GM23338 (cell line): Measurements from ENCODE around the gene NCS1. TPM values are rescaled to one million over a fixed set of nuclear protein-coding genes. Genes with fewer than 3 reads are reported as not detected.

Experiments used
- ATAC-seq: fragments of 200-7000 bp; cut with Tn5 transposase; 3 replicates; pipeline ENCODE4 v1.9.1; 2020
- DNase-seq: peaks from one replicate; pipeline ENCODE4 v3.0.0-alpha.2; 2015; ENCODE audit warnings: low spot score
- H2AFZ ChIP-seq: fragments of 200-600 bp; sonication (generic); 2 replicates; pipeline ENCODE4 v1.8.0; 2016; ENCODE audit warnings: antibody characterized with exemption, mild to moderate bottlenecking, moderate library complexity
- H3F3A ChIP-seq: fragments of 200-600 bp; sonication (generic); replicated peaks from 2 replicates; pipeline ENCODE4 v1.8.0; 2017; ENCODE audit warnings: antibody characterized with exemption, mixed run types, low read depth
- H3K27ac ChIP-seq: fragments of 200-600 bp; sonication (generic); 2 replicates; pipeline ENCODE4 v1.6.1; 2016; ENCODE audit warnings: low read depth
- H3K27me3 ChIP-seq: fragments of 200-600 bp; sonication (generic); 2 replicates; pipeline ENCODE4 v1.8.0; 2016; ENCODE audit warnings: mild to moderate bottlenecking, mixed run types, moderate library complexity; ENCODE audit not compliant: insufficient read depth
- H3K36me3 ChIP-seq: fragments of 200-600 bp; sonication (generic); 2 replicates; pipeline ENCODE4 v1.8.0; 2016; ENCODE audit warnings: mild to moderate bottlenecking; ENCODE audit not compliant: insufficient read depth
- H3K4me1 ChIP-seq: fragments of 200-600 bp; sonication (generic); 2 replicates; pipeline ENCODE4 v1.8.0; 2016; ENCODE audit warnings: mild to moderate bottlenecking, moderate library complexity; ENCODE audit not compliant: insufficient read depth
- H3K4me2 ChIP-seq: fragments of 200-600 bp; sonication (generic); 2 replicates; pipeline ENCODE4 v1.7.1; 2017; ENCODE audit warnings: mixed run types
- H3K4me3 ChIP-seq: fragments of 200-600 bp; sonication (generic); 2 replicates; pipeline ENCODE4 v1.6.1; 2016; ENCODE audit warnings: mixed run types
- H3K79me2 ChIP-seq: fragments of 200-600 bp; sonication (generic); replicated peaks from 2 replicates; pipeline ENCODE4 v1.8.0; 2017; ENCODE audit warnings: mild to moderate bottlenecking; ENCODE audit not compliant: insufficient read depth
- H3K9me2 ChIP-seq: fragments of 200-600 bp; sonication (generic); 2 replicates; pipeline ENCODE4 v1.8.0; 2017; ENCODE audit not compliant: insufficient read depth
- H4K20me1 ChIP-seq: fragments of 200-600 bp; sonication (generic); replicated peaks from 2 replicates; pipeline ENCODE4 v1.8.0; 2017; ENCODE audit warnings: mild to moderate bottlenecking; ENCODE audit not compliant: insufficient read depth
- H3K27ac Mint-ChIP-seq: 2 replicates; pipeline ENCODE4 v1.8.0; 2020; ENCODE audit warnings: inconsistent platforms, mild to moderate bottlenecking, moderate library complexity, mixed read lengths
- H3K27me3 Mint-ChIP-seq: 3 replicates; pipeline ENCODE4 v1.8.0; 2022; ENCODE audit warnings: low read depth, mild to moderate bottlenecking, moderate library complexity, mixed read lengths, inconsistent platforms; ENCODE audit not compliant: insufficient read depth, poor library complexity
- H3K36me3 Mint-ChIP-seq: 3 replicates; pipeline ENCODE4 v1.8.0; 2021; ENCODE audit warnings: low read depth, mild to moderate bottlenecking, inconsistent platforms, moderate library complexity, mixed read lengths
- H3K4me1 Mint-ChIP-seq: 3 replicates; pipeline ENCODE4 v1.8.0; 2020; ENCODE audit warnings: mild to moderate bottlenecking, inconsistent platforms, mixed read lengths
- H3K4me3 Mint-ChIP-seq: 3 replicates; pipeline ENCODE4 v1.8.0; 2021; ENCODE audit warnings: moderate library complexity, mild to moderate bottlenecking, inconsistent platforms, mixed read lengths
- H3K9me3 Mint-ChIP-seq: 3 replicates; pipeline ENCODE4 v1.8.0; 2020; ENCODE audit warnings: moderate library complexity, mild to moderate bottlenecking, inconsistent platforms, mixed read lengths
- STAT1 ChIP-seq: IDR thresholded peaks from one replicate; pipeline ENCODE4 v1.6.1; 2016; ENCODE audit warnings: antibody characterized with exemption; ENCODE audit not compliant: unreplicated experiment
- polyA plus RNA-seq: library from polyadenylated mRNA; unstranded; fragments of >200 nt; fragmentation: Nextera tagmentation; extraction: Ambion mirVana; gene quantifications from 2 replicates; pipeline ENCODE4 v1.2.1, GENCODE V29; 2016
- total RNA-seq: library from RNA; depleted of rRNA; stranded (reverse); fragments of >200 nt; shearing (Covaris generic); gene quantifications from 2 replicates; pipeline ENCODE4 v1.2.3, GENCODE V29; 2014
- TF ChIP-seq, protein P1 (sequence below): fragments of 250-450 bp; sonication (Bioruptor Pico); IDR thresholded peaks from 2 replicates; pipeline ENCODE4 v1.5.0; 2020; ENCODE audit warnings: mild to moderate bottlenecking, moderate library complexity
- TF ChIP-seq, protein P2 (sequence below), 2 experiments: fragments of 200-600 bp in 1 of 2; sonication (generic) in 1 of 2; conservative IDR thresholded peaks; 2 replicates each; pipeline versions ENCODE4 v1.5.1 to v1.6.1; 2016 to 2017; ENCODE audit warnings: antibody characterized with exemption in 2 of 2, low read depth in 2 of 2, mild to moderate bottlenecking in 2 of 2, moderate library complexity in 1 of 2

The NCS1 gene
- total and polyA plus RNA-seq, 2 experiments from 2014 or later: 8.2 to 34.3 TPM

DNA sequence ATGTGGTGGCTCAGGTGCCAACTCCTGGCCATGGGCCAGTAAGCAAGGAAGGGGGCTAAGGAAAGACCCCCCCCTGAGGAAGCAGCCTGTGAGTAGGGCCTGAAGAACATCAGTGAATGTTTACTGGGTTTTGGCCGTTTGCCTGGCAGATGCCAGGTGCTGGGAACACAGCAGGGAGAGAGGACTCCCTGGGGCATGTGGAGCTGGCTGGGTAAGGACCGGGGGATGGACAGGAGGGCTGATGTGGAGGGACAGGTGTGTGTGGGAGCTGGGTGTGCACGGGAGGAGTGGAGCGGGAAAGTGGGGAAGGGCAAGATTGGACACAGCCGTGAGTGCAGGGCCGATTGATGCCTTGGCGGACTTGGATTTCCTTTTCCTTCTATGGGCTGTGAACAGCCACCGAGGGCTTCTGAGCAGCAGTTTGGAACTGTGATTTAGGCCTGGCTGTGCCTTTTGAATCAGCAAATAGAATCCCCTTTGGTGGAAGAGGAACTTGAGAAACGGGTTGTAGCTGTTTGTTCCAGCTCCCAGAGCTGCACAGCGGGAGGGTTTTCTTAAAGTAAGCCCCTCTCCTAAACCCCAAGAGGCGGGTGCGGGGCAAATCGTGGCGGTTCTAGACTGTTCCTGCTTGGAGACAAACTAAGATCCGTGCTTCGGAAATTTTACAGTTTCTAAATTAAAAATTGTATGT is 96.5 kb downstream of the NCS1 start:
- Histone ChIP-seq H3K9me2 (no peaks in the 10 kb centered on the region), H3K27me3 (peaks cover 35% of the 10 kb centered on the region), H3K4me2 (peak overlapping the region; percentile 64), H3K79me2 (no peaks in the 10 kb centered on the region; the same call in 1 of the 2 replicates), H3K36me3 (no peaks in the 10 kb centered on the region), H2AFZ (no peak overlapping the region; the same call in 1 of the 2 replicates), H4K20me1 (no peaks in the 10 kb centered on the region), H3K4me3 (no peak overlapping the region), H3K27ac (peak overlapping the region; percentile 23; the same call in 1 of the 2 replicates), H3F3A (peaks cover 11% of the 10 kb centered on the region), H3K4me1 (peaks cover 25% of the 10 kb centered on the region)
- Mint-ChIP-seq H3K4me3 (peak overlapping the region; percentile 53), H3K27me3 (peaks cover 33% of the 10 kb centered on the region), H3K4me1 (peaks cover 48% of the 10 kb centered on the region), H3K27ac (peak overlapping the region; percentile 90), H3K36me3 (peaks cover 3% of the 10 kb centered on the region; the same call in 2 of the 3 replicates), H3K9me3 (no peaks in the 10 kb centered on the region; the same call in 2 of the 3 replicates)
- ATAC-seq (peak; percentile 19), DNase-seq (peak; percentile 76)
- TF ChIP-seq, protein P1, sequence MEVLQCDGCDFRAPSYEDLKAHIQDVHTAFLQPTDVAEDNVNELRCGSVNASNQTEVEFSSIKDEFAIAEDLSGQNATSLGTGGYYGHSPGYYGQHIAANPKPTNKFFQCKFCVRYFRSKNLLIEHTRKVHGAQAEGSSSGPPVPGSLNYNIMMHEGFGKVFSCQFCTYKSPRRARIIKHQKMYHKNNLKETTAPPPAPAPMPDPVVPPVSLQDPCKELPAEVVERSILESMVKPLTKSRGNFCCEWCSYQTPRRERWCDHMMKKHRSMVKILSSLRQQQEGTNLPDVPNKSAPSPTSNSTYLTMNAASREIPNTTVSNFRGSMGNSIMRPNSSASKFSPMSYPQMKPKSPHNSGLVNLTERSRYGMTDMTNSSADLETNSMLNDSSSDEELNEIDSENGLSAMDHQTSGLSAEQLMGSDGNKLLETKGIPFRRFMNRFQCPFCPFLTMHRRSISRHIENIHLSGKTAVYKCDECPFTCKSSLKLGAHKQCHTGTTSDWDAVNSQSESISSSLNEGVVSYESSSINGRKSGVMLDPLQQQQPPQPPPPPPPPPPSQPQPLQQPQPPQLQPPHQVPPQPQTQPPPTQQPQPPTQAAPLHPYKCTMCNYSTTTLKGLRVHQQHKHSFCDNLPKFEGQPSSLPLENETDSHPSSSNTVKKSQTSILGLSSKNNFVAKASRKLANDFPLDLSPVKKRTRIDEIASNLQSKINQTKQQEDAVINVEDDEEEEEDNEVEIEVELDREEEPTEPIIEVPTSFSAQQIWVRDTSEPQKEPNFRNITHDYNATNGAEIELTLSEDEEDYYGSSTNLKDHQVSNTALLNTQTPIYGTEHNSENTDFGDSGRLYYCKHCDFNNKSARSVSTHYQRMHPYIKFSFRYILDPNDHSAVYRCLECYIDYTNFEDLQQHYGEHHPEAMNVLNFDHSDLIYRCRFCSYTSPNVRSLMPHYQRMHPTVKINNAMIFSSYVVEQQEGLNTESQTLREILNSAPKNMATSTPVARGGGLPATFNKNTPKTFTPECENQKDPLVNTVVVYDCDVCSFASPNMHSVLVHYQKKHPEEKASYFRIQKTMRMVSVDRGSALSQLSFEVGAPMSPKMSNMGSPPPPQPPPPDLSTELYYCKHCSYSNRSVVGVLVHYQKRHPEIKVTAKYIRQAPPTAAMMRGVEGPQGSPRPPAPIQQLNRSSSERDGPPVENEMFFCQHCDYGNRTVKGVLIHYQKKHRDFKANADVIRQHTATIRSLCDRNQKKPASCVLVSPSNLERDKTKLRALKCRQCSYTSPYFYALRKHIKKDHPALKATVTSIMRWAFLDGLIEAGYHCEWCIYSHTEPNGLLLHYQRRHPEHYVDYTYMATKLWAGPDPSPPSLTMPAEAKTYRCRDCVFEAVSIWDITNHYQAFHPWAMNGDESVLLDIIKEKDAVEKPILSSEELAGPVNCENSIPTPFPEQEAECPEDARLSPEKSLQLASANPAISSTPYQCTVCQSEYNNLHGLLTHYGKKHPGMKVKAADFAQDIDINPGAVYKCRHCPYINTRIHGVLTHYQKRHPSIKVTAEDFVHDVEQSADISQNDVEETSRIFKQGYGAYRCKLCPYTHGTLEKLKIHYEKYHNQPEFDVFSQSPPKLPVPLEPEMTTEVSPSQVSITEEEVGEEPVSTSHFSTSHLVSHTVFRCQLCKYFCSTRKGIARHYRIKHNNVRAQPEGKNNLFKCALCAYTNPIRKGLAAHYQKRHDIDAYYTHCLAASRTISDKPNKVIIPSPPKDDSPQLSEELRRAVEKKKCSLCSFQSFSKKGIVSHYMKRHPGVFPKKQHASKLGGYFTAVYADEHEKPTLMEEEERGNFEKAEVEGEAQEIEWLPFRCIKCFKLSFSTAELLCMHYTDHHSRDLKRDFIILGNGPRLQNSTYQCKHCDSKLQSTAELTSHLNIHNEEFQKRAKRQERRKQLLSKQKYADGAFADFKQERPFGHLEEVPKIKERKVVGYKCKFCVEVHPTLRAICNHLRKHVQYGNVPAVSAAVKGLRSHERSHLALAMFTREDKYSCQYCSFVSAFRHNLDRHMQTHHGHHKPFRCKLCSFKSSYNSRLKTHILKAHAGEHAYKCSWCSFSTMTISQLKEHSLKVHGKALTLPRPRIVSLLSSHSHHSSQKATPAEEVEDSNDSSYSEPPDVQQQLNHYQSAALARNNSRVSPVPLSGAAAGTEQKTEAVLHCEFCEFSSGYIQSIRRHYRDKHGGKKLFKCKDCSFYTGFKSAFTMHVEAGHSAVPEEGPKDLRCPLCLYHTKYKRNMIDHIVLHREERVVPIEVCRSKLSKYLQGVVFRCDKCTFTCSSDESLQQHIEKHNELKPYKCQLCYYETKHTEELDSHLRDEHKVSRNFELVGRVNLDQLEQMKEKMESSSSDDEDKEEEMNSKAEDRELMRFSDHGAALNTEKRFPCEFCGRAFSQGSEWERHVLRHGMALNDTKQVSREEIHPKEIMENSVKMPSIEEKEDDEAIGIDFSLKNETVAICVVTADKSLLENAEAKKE: no peak
- no peak for TF ChIP-seq STAT1
- TF ChIP-seq, protein P2, sequence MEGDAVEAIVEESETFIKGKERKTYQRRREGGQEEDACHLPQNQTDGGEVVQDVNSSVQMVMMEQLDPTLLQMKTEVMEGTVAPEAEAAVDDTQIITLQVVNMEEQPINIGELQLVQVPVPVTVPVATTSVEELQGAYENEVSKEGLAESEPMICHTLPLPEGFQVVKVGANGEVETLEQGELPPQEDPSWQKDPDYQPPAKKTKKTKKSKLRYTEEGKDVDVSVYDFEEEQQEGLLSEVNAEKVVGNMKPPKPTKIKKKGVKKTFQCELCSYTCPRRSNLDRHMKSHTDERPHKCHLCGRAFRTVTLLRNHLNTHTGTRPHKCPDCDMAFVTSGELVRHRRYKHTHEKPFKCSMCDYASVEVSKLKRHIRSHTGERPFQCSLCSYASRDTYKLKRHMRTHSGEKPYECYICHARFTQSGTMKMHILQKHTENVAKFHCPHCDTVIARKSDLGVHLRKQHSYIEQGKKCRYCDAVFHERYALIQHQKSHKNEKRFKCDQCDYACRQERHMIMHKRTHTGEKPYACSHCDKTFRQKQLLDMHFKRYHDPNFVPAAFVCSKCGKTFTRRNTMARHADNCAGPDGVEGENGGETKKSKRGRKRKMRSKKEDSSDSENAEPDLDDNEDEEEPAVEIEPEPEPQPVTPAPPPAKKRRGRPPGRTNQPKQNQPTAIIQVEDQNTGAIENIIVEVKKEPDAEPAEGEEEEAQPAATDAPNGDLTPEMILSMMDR (conservative IDR thresholded peaks at IDR 0.05; ENCODE audit: low read depth in 2 of 2): peak in 1 of 2 experiments; percentile 31; a peak in 2 of 4 replicates
